ENCODE measurements around the gene PRADC1. TPM values are rescaled to one million over a fixed set of nuclear protein-coding genes. Genes with fewer than 3 reads are reported as not detected.

PRADC1 gene
- total and polyA plus RNA-seq, 2 donors (not counting 3 experiments of a cell fraction or from before 2014, with no cell fraction given) = 19.6 to 32.7 TPM

- dilution Hi-C loops (cut with MboI; ENCODE audit: extremely low pct_ligation_motif_present, low sequenced_read_pairs) = no loop called here
- ChIA-PET POLR2A (no interaction called here), CTCF (interaction anchor here (1.1 to 1.3 kb wide), 2 partner anchors 9 to 26 kb away, joined by 5 read pairs; no protein-coding TSS in a partner anchor)
- Histone ChIP-seq H3K4me3 (replicated peaks in 1 of 3; ENCODE audit: insufficient read depth in 1 of 3, low read depth in 1 of 3, low read length in 3 of 3) (no peak overlapping the region), H3K4me1 (ENCODE audit: control insufficient read depth, extremely low read depth, insufficient read depth, low read length) (peaks cover 5% of the 10 kb centered on the region), H3K9ac (replicated peaks; ENCODE audit: extremely low read depth, insufficient read depth, low read length) (no peak overlapping the region), H3K4me2 (ENCODE audit: insufficient read depth, low read length) (no peak overlapping the region), H3K27ac (ENCODE audit: insufficient read depth, low read depth, low read length) (no peak overlapping the region), H2AFZ (ENCODE audit: low read depth, low read length) (no peak overlapping the region), H3K9me1 (replicated peaks; ENCODE audit: control insufficient read depth, extremely low read depth, insufficient read depth, low read length) (no peaks in the 10 kb centered on the region), H3K79me2 (ENCODE audit: control insufficient read depth, insufficient read depth, low read length) (no peaks in the 10 kb centered on the region), H3K27me3 (ENCODE audit: control insufficient read depth in 2 of 2, insufficient read depth in 2 of 2, low read length in 2 of 2) (peaks cover 40 to 56% of the 10 kb centered on the region in 2 experiments), H3K9me3 (replicated peaks; ENCODE audit: control insufficient read depth, insufficient read depth, low read length) (no peaks in the 10 kb centered on the region), H3K36me3 (ENCODE audit: control insufficient read depth in 2 of 2, extremely low read depth in 1 of 2, insufficient read depth in 2 of 2, low read length in 2 of 2) (no peaks in the 10 kb centered on the region), H4K20me1 (replicated peaks; ENCODE audit: control insufficient read depth, extremely low read depth, insufficient read depth, low read length) (no peaks in the 10 kb centered on the region)
- intact Hi-C loops (cut with micrococcal nuclease) = no loop called here
- TF ChIP-seq GATA2 (IDR thresholded peaks at IDR 0.05; ENCODE audit: insufficient read depth, insufficient read length, low read depth, low read length) = no peak
- no peak for TF ChIP-seq FOS (IDR thresholded peaks at IDR 0.05; ENCODE audit: borderline replicate concordance, insufficient read depth, low read length)
- no peak for TF ChIP-seq MYC (IDR thresholded peaks at IDR 0.05; ENCODE audit: low read depth, low read length)
- peak in 1 of 2 donors; percentile 1 for TF ChIP-seq CTCF (IDR thresholded peaks at IDR 0.05; ENCODE audit: extremely low read depth in 1 of 2, insufficient read depth in 1 of 2, low read depth in 1 of 2, low read length in 2 of 2)
- TF ChIP-seq POLR2AphosphoS5 (IDR thresholded peaks at IDR 0.05; ENCODE audit: insufficient read depth, low read depth, low read length) = no peak
- TF ChIP-seq, protein P1, sequence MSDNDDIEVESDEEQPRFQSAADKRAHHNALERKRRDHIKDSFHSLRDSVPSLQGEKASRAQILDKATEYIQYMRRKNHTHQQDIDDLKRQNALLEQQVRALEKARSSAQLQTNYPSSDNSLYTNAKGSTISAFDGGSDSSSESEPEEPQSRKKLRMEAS (IDR thresholded peaks at IDR 0.05; ENCODE audit: insufficient read depth, insufficient read length) = no peak
- TF ChIP-seq EZH2 (IDR thresholded peaks at IDR 0.05; ENCODE audit: borderline replicate concordance, low read depth, low read length, severe bottlenecking) = peak; percentile 99
- no peak for TF ChIP-seq POLR2A (IDR thresholded peaks at IDR 0.05; ENCODE audit: low read depth, low read length)
- TF ChIP-seq JUN (IDR thresholded peaks at IDR 0.05; ENCODE audit: borderline replicate concordance, insufficient read depth, insufficient read length, low read depth) = no peak
- DNase-seq (ENCODE audit: low read depth, low spot score) = no peak
- no TSS peak for BruUV-seq (replicated peaks)
- no peak for FAIRE-seq
Observed at GRCh38 chr2:73203055-73203681, 29.9 kb downstream of the PRADC1 start.
